DOHH2 (cell line): ENCODE measurements around the gene KCNJ6.

Experiments used
- H3F3A ChIP-seq: fragments of 200-600 bp; sonication (generic), shearing (Covaris generic); 2 replicates; pipeline ENCODE4 v1.6.0; 2016; ENCODE audit warnings: antibody characterized with exemption, mild to moderate bottlenecking; ENCODE audit not compliant: control insufficient read depth, insufficient read depth
- H3K27ac ChIP-seq: fragments of 200-600 bp; sonication (generic); 2 replicates; pipeline ENCODE4 v1.5.1; 2014; ENCODE audit warnings: low read depth, mild to moderate bottlenecking, low read length, moderate library complexity
- H3K27me3 ChIP-seq: fragments of 200-600 bp; sonication (generic); 2 replicates; pipeline ENCODE4 v1.6.1; 2014; ENCODE audit warnings: mild to moderate bottlenecking, low read length, mixed read lengths; ENCODE audit not compliant: control insufficient read depth
- H3K36me3 ChIP-seq: fragments of 200-600 bp; sonication (generic); 2 replicates; pipeline ENCODE4 v1.6.1; 2014; ENCODE audit warnings: mild to moderate bottlenecking, low read length, moderate library complexity, mixed read lengths; ENCODE audit not compliant: control insufficient read depth
- H3K4me1 ChIP-seq: fragments of 200-600 bp; sonication (generic); 2 replicates; pipeline ENCODE4 v1.6.1; 2014; ENCODE audit warnings: mild to moderate bottlenecking, low read length, mixed read lengths; ENCODE audit not compliant: control insufficient read depth
- H3K4me2 ChIP-seq: fragments of 200-600 bp; sonication (generic); 2 replicates; pipeline ENCODE4 v1.6.0; 2014; ENCODE audit warnings: mild to moderate bottlenecking, low read length, moderate library complexity
- H3K4me3 ChIP-seq: fragments of 200-600 bp; sonication (generic); 2 replicates; pipeline ENCODE4 v1.5.1; 2014; ENCODE audit warnings: mild to moderate bottlenecking, low read length, mixed read lengths
- H3K79me2 ChIP-seq: fragments of 200-600 bp; sonication (generic); 2 replicates; pipeline ENCODE4 v1.6.1; 2014; ENCODE audit warnings: mild to moderate bottlenecking, low read length, mixed read lengths; ENCODE audit not compliant: control insufficient read depth
- H3K9me2 ChIP-seq: fragments of 200-600 bp; sonication (generic); replicated peaks from 2 replicates; pipeline ENCODE4 v1.6.1; 2014; ENCODE audit warnings: mild to moderate bottlenecking, low read length, mixed read lengths; ENCODE audit not compliant: control insufficient read depth
- H3K9me3 ChIP-seq: fragments of 200-600 bp; sonication (generic); 2 replicates; pipeline ENCODE4 v1.6.1; 2014; ENCODE audit warnings: antibody characterized with exemption, low read length, mixed read lengths; ENCODE audit not compliant: control insufficient read depth, insufficient read depth
- H4K20me1 ChIP-seq: fragments of 200-600 bp; sonication (generic); 2 replicates; pipeline ENCODE4 v1.6.0; 2014; ENCODE audit warnings: low read depth, mild to moderate bottlenecking, antibody characterized with exemption, low read length, moderate library complexity; ENCODE audit not compliant: control insufficient read depth, insufficient read depth
- EZH2phosphoT487 ChIP-seq: fragments of 200-600 bp; sonication (generic); IDR thresholded peaks from 2 replicates; pipeline ENCODE4 v1.6.1; 2017; ENCODE audit warnings: borderline replicate concordance, mild to moderate bottlenecking, antibody characterized with exemption, low read length, moderate library complexity, mixed read lengths
- TF ChIP-seq, protein P1 (sequence below): fragments of 200-600 bp; sonication (generic); IDR thresholded peaks from one replicate; pipeline ENCODE4 v1.5.1; 2014; ENCODE audit warnings: antibody characterized with exemption, mild to moderate bottlenecking, low read depth, low read length; ENCODE audit not compliant: poor library complexity, severe bottlenecking

KCNJ6 gene

DNA sequence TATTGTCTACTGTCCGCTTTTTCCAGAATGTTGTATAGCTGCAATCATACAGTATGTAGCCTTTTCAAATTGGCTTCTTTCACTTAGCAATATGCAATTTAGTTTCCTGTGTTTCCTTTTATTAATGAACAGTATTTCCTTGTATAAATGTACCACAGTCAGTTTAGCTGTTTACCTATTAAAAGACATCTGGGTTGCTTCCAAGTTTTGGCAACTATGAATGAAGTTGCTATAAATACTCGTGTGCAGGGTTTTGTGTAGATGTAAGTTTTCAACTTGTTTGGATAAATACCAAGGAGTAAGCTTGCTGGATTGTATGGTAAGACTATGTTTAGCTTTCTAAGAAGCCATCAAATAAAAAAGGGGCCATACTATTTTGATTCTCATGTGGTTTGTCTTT is 24.4 kb upstream of the KCNJ6 start:
- no peaks in the 10 kb centered on the region for H4K20me1 ChIP-seq
- H3F3A ChIP-seq: no peaks in the 10 kb centered on the region
- H3K4me3 ChIP-seq: no peak overlapping the region
- H3K79me2 ChIP-seq: no peaks in the 10 kb centered on the region
- no peaks in the 10 kb centered on the region for H3K36me3 ChIP-seq
- H3K4me2 ChIP-seq: no peak overlapping the region
- no peak for TF ChIP-seq EZH2phosphoT487
- TF ChIP-seq, protein P1, sequence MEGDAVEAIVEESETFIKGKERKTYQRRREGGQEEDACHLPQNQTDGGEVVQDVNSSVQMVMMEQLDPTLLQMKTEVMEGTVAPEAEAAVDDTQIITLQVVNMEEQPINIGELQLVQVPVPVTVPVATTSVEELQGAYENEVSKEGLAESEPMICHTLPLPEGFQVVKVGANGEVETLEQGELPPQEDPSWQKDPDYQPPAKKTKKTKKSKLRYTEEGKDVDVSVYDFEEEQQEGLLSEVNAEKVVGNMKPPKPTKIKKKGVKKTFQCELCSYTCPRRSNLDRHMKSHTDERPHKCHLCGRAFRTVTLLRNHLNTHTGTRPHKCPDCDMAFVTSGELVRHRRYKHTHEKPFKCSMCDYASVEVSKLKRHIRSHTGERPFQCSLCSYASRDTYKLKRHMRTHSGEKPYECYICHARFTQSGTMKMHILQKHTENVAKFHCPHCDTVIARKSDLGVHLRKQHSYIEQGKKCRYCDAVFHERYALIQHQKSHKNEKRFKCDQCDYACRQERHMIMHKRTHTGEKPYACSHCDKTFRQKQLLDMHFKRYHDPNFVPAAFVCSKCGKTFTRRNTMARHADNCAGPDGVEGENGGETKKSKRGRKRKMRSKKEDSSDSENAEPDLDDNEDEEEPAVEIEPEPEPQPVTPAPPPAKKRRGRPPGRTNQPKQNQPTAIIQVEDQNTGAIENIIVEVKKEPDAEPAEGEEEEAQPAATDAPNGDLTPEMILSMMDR: no peak
- no peaks in the 10 kb centered on the region for H3K27me3 ChIP-seq
- H3K27ac ChIP-seq: no peak overlapping the region
- H3K9me2 ChIP-seq: no peaks in the 10 kb centered on the region
- no peaks in the 10 kb centered on the region for H3K4me1 ChIP-seq
- H3K9me3 ChIP-seq: no peaks in the 10 kb centered on the region

DNA sequence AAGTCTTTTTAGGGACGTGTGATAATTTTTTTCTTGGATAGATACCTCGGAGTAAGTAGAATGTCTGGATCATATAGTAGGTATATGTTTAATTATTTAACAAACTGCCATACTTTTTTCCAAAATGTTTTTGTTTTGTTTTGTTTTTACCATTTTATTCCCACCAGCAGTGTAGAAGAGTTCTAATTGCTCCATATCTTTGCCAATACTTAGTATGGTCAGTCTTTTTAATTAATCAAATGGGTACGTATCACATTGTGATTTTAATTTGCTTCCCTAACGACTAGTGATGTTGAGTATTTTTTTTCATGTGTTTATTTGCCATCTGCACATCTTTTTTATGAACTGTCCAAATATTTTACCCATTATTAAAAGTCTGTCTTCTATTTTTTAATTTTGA is 23.6 kb upstream of the KCNJ6 start:
- no peaks in the 10 kb centered on the region for H3K79me2 ChIP-seq
- no peak overlapping the region for H3K4me2 ChIP-seq
- TF ChIP-seq, protein P1: no peak
- no peak for TF ChIP-seq EZH2phosphoT487
- no peaks in the 10 kb centered on the region for H3K9me3 ChIP-seq
- no peaks in the 10 kb centered on the region for H3K9me2 ChIP-seq
- H3K27me3 ChIP-seq: no peaks in the 10 kb centered on the region
- no peaks in the 10 kb centered on the region for H4K20me1 ChIP-seq
- H3K4me3 ChIP-seq: no peak overlapping the region
- H3F3A ChIP-seq: no peaks in the 10 kb centered on the region
- H3K4me1 ChIP-seq: no peaks in the 10 kb centered on the region
- no peak overlapping the region for H3K27ac ChIP-seq
- no peaks in the 10 kb centered on the region for H3K36me3 ChIP-seq

DNA sequence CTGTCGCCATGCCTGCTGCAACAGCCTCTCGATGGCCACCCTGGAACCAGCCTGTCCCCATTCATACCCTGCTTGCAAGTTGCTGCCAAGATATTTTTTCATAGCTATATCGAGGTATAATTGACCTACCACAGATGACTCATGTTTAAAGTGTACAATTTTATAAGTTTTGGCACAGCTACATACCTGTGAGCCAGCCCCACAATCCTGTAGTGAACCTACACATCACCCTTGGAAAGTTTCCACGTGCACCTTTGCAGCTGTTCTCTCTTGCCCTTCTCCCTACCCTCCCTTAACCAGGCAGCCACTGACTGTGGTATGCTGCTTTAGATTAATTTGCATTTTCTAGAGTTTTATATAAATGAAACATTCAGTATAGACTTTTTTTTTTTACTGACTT is 23.0 kb upstream of the KCNJ6 start:
- Histone ChIP-seq H3K27me3 (no peaks in the 10 kb centered on the region), H3K4me2 (no peak overlapping the region), H3K4me1 (no peaks in the 10 kb centered on the region), H4K20me1 (no peaks in the 10 kb centered on the region), H3K9me3 (no peaks in the 10 kb centered on the region), H3K4me3 (no peak overlapping the region), H3K27ac (no peak overlapping the region), H3K79me2 (no peaks in the 10 kb centered on the region), H3K9me2 (no peaks in the 10 kb centered on the region), H3F3A (no peaks in the 10 kb centered on the region), H3K36me3 (no peaks in the 10 kb centered on the region)
- TF ChIP-seq, protein P1: no peak

DNA sequence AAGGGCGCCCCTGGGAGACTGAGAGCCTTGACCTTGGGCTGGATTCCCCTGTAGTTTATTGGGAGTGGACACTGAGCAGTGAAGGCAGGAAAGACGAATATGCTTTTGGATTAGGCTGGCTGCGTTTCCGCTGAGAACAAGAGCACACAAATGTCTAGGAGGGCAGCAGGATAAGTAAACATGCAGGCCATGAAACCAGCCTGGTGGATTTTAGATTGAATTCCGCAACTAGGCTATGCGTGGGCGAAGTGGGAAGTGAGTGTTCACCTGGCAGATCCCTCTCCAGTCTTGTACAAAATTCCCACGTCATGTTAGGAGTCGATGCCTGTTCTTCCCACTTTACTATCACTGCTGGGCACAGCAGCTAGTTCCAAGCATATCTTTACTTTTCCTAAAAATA is 21.4 kb upstream of the KCNJ6 start:
- Histone ChIP-seq H3K4me2 (no peak overlapping the region), H3K9me2 (no peaks in the 10 kb centered on the region), H3K36me3 (no peaks in the 10 kb centered on the region), H3K79me2 (no peaks in the 10 kb centered on the region), H3K4me1 (no peaks in the 10 kb centered on the region), H3K27me3 (no peaks in the 10 kb centered on the region), H4K20me1 (no peaks in the 10 kb centered on the region), H3K27ac (no peak overlapping the region), H3K9me3 (0 out of 2 replicates have a peak, but pooled peaks cover 4% of the 10 kb centered on the region), H3K4me3 (no peak overlapping the region), H3F3A (no peaks in the 10 kb centered on the region)
- no peak for TF ChIP-seq EZH2phosphoT487
- TF ChIP-seq, protein P1: no peak
